HepG2 (cell line): ENCODE data around the gene CTAGE9. TPM values are rescaled to one million over a fixed set of nuclear protein-coding genes. Genes with fewer than 3 reads are reported as not detected.

ENCODE experiments used
- ADNP ChIP-seq: sonication (generic); formaldehyde crosslinking; IDR thresholded peaks from 2 replicates; pipeline ENCODE4 v1.4.0; 2020; ENCODE audit warnings: missing genetic modification reagents
- BCL6 ChIP-seq: IDR thresholded peaks from 2 replicates; pipeline ENCODE4 v1.6.1; 2016; ENCODE audit warnings: missing genetic modification reagents, missing compliant biosample characterization
- FOSL1 ChIP-seq: sonication (generic); formaldehyde crosslinking; IDR thresholded peaks from 2 replicates; pipeline ENCODE4 v1.9.0; 2021; ENCODE audit warnings: missing genetic modification reagents, borderline replicate concordance
- MBD4 ChIP-seq: IDR thresholded peaks from 2 replicates; pipeline ENCODE4 v1.6.1; 2012; ENCODE audit warnings: low read length, inconsistent platforms, borderline replicate concordance
- NKX3-1 ChIP-seq: sonication (generic); formaldehyde crosslinking; IDR thresholded peaks from 2 replicates; pipeline ENCODE4 v1.5.0; 2020; ENCODE audit warnings: missing genetic modification reagents
- RFXANK ChIP-seq: IDR thresholded peaks from 2 replicates; pipeline ENCODE4 v1.6.1; 2016
- RNF2 ChIP-seq: fragments of 450-650 bp; conservative IDR thresholded peaks from 2 replicates; pipeline ENCODE4 v1.6.1; 2016; ENCODE audit warnings: low read depth
- SIN3A ChIP-seq: IDR thresholded peaks from 2 replicates; pipeline ENCODE4 v1.6.1; 2011; ENCODE audit warnings: low read depth, mild to moderate bottlenecking, control low read depth, low read length, borderline replicate concordance
- ZNF143 ChIP-seq: sonication (generic); formaldehyde crosslinking; IDR thresholded peaks from 2 replicates; pipeline ENCODE4 v1.4.0; 2020; ENCODE audit warnings: missing genetic modification reagents
- ZNF33A ChIP-seq: sonication (generic); formaldehyde crosslinking; IDR thresholded peaks from 2 replicates; pipeline ENCODE4 v1.5.1; 2020; ENCODE audit warnings: missing genetic modification reagents, mild to moderate bottlenecking, moderate library complexity, borderline replicate concordance
- ZNF564 ChIP-seq: sonication (generic); formaldehyde crosslinking; IDR thresholded peaks from 2 replicates; pipeline ENCODE4 v1.8.1; 2023; ENCODE audit warnings: mild to moderate bottlenecking, missing genetic modification reagents
- ZNF747 ChIP-seq: sonication (generic); formaldehyde crosslinking; IDR thresholded peaks from 2 replicates; pipeline ENCODE4 v1.8.1; 2023; ENCODE audit warnings: missing genetic modification reagents, mild to moderate bottlenecking, borderline replicate concordance
- polyA plus RNA-seq, 8 experiments: library from polyadenylated mRNA; depleted of rRNA in 3 of 8; stranded (reverse) in 7 of 8; unstranded in 1 of 8; fragments of >200 nt; fragmentation: Illumina TruSeq in 4 of 8; extraction: Trizol in 4 of 8; gene quantifications; 2 replicates each; pipeline versions ENCODE4 v1.2.1 to v1.2.3, GENCODE V29; 2011 to 2016; ENCODE audit warnings: low read depth in 4 of 8, missing spikeins in 1 of 8, mixed read lengths in 1 of 8; ENCODE audit not compliant: insufficient read depth in 1 of 8
- total RNA-seq, 5 experiments: library from RNA; depleted of rRNA; stranded (reverse); fragments of >200 nt; fragmentation: Illumina TruSeq; extraction: Trizol; gene quantifications; 2 replicates each; pipeline ENCODE4 v1.2.3, GENCODE V29; 2016; ENCODE audit warnings: low read depth in 1 of 5
- TF ChIP-seq, protein P1 (sequence below): sonication (generic); formaldehyde crosslinking; IDR thresholded peaks from 2 replicates; pipeline ENCODE4 v1.5.0; 2020; ENCODE audit warnings: mild to moderate bottlenecking, missing genetic modification reagents, borderline replicate concordance
- TF ChIP-seq, protein P2 (sequence below): IDR thresholded peaks from 2 replicates; pipeline ENCODE4 v1.6.1; 2016; ENCODE audit warnings: missing biosample characterization, missing genetic modification reagents, low read depth
- TF ChIP-seq, protein P3 (sequence below): sonication (generic); formaldehyde crosslinking; IDR thresholded peaks from 2 replicates; pipeline ENCODE4 v1.4.0; 2020; ENCODE audit warnings: missing genetic modification reagents
- TF ChIP-seq, protein P4 (sequence below): sonication (generic); formaldehyde crosslinking; IDR thresholded peaks from 2 replicates; pipeline ENCODE4 v1.5.1; 2020; ENCODE audit warnings: mild to moderate bottlenecking, missing genetic modification reagents, borderline replicate concordance

Gene CTAGE9
- total and polyA plus RNA-seq, 2 of the 13 experiments (the other 11 are each of a cell fraction or from before 2014, with no cell fraction given): not detected

DNA sequence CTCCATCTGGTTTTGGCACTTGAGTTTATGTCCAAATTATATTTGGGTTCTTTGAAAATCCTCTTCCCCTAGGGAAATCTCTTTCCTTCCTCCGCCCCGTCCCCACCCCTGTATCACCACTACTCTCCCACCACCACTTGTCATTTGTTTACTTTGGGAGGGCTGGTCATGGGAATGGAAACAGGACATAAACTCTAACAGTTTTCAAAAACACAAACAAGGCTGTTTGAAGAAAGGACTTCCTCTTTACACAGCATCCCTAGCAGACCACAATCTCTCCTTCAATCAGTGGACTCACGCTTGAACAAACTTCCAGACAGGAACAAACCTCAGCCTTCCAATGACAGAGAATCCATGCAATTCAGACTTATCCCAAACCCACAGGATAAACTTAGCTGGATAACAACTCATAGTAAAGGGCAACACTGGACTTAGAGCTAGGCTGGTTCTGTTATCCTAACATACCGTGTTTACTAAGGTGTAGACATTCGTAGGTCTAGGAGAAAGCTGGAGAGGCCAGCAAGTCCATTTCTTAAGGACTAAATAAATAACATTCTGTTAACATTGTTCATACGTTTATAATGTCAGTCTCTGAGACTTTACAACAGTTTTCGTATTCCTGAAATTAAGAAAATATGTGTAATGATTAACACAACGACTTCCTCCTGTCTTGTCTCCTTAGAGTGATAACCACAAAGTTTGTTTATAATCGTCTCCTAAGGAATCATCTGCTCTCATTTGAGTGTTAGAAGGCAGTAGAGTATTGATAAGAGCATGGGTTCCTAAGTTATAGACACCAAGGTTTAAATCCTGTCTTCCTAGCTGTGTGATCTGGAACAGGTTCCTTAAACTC lies 44.1 kb upstream of the CTAGE9 start (continued):
- TF ChIP-seq, protein P1, sequence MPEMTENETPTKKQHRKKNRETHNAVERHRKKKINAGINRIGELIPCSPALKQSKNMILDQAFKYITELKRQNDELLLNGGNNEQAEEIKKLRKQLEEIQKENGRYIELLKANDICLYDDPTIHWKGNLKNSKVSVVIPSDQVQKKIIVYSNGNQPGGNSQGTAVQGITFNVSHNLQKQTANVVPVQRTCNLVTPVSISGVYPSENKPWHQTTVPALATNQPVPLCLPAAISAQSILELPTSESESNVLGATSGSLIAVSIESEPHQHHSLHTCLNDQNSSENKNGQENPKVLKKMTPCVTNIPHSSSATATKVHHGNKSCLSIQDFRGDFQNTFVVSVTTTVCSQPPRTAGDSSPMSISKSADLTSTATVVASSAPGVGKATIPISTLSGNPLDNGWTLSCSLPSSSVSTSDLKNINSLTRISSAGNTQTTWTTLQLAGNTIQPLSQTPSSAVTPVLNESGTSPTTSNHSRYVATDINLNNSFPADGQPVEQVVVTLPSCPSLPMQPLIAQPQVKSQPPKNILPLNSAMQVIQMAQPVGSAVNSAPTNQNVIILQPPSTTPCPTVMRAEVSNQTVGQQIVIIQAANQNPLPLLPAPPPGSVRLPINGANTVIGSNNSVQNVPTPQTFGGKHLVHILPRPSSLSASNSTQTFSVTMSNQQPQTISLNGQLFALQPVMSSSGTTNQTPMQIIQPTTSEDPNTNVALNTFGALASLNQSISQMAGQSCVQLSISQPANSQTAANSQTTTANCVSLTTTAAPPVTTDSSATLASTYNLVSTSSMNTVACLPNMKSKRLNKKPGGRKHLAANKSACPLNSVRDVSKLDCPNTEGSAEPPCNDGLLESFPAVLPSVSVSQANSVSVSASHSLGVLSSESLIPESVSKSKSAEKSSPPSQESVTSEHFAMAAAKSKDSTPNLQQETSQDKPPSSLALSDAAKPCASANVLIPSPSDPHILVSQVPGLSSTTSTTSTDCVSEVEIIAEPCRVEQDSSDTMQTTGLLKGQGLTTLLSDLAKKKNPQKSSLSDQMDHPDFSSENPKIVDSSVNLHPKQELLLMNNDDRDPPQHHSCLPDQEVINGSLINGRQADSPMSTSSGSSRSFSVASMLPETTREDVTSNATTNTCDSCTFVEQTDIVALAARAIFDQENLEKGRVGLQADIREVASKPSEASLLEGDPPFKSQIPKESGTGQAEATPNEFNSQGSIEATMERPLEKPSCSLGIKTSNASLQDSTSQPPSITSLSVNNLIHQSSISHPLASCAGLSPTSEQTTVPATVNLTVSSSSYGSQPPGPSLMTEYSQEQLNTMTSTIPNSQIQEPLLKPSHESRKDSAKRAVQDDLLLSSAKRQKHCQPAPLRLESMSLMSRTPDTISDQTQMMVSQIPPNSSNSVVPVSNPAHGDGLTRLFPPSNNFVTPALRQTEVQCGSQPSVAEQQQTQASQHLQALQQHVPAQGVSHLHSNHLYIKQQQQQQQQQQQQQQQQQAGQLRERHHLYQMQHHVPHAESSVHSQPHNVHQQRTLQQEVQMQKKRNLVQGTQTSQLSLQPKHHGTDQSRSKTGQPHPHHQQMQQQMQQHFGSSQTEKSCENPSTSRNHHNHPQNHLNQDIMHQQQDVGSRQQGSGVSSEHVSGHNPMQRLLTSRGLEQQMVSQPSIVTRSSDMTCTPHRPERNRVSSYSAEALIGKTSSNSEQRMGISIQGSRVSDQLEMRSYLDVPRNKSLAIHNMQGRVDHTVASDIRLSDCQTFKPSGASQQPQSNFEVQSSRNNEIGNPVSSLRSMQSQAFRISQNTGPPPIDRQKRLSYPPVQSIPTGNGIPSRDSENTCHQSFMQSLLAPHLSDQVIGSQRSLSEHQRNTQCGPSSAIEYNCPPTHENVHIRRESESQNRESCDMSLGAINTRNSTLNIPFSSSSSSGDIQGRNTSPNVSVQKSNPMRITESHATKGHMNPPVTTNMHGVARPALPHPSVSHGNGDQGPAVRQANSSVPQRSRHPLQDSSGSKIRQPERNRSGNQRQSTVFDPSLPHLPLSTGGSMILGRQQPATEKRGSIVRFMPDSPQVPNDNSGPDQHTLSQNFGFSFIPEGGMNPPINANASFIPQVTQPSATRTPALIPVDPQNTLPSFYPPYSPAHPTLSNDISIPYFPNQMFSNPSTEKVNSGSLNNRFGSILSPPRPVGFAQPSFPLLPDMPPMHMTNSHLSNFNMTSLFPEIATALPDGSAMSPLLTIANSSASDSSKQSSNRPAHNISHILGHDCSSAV (CRISPR knock-in tag): 0 out of 2 replicates have a peak, but pooled peaks have one; percentile 77
- TF ChIP-seq, protein P2, sequence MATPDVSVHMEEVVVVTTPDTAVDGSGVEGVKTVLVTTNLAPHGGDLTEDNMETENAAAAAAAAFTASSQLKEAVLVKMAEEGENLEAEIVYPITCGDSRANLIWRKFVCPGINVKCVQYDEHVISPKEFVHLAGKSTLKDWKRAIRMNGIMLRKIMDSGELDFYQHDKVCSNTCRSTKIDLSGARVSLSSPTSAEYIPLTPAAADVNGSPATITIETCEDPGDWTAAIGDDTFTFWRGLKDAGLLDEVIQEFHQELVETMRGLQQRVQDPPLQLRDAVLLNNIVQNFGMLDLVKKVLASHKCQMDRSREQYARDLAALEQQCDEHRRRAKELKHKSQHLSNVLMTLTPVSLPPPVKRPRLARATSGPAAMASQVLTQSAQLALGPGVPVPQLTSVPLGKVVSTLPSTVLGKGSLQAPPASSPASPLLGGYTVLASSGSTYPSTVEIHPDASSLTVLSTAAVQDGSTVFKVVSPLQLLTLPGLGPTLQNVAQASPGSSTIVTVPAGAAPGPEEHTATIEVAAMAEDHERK (CRISPR knock-in tag): no peak
- 0 out of 2 replicates have a peak, but pooled peaks have one; percentile 8 for TF ChIP-seq ADNP (CRISPR knock-in tag)
- TF ChIP-seq BCL6 (CRISPR knock-in tag): peak; percentile 84
- peak; percentile 92; the same call in 1 of the 2 replicates for TF ChIP-seq ZNF33A (CRISPR knock-in tag)
- TF ChIP-seq RNF2: no peak
- TF ChIP-seq RFXANK (CRISPR knock-in tag): peak; percentile 82; the same call in 1 of the 2 replicates
- TF ChIP-seq NKX3-1 (CRISPR knock-in tag): peak; percentile 93
- peak; percentile 92 for TF ChIP-seq MBD4
- TF ChIP-seq, protein P3, sequence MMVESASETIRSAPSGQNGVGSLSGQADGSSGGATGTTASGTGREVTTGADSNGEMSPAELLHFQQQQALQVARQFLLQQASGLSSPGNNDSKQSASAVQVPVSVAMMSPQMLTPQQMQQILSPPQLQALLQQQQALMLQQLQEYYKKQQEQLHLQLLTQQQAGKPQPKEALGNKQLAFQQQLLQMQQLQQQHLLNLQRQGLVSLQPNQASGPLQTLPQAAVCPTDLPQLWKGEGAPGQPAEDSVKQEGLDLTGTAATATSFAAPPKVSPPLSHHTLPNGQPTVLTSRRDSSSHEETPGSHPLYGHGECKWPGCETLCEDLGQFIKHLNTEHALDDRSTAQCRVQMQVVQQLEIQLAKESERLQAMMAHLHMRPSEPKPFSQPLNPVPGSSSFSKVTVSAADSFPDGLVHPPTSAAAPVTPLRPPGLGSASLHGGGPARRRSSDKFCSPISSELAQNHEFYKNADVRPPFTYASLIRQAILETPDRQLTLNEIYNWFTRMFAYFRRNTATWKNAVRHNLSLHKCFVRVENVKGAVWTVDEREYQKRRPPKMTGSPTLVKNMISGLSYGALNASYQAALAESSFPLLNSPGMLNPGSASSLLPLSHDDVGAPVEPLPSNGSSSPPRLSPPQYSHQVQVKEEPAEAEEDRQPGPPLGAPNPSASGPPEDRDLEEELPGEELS: peak; percentile 100
- no peak for TF ChIP-seq ZNF143 (CRISPR knock-in tag)
- TF ChIP-seq SIN3A: peak; percentile 72; the same call in 1 of the 2 replicates
- TF ChIP-seq FOSL1 (CRISPR knock-in tag): peak; percentile 76; the same call in 1 of the 2 replicates
- peak; percentile 76; the same call in 1 of the 2 replicates for TF ChIP-seq ZNF747 (CRISPR knock-in tag)
- TF ChIP-seq, protein P4, sequence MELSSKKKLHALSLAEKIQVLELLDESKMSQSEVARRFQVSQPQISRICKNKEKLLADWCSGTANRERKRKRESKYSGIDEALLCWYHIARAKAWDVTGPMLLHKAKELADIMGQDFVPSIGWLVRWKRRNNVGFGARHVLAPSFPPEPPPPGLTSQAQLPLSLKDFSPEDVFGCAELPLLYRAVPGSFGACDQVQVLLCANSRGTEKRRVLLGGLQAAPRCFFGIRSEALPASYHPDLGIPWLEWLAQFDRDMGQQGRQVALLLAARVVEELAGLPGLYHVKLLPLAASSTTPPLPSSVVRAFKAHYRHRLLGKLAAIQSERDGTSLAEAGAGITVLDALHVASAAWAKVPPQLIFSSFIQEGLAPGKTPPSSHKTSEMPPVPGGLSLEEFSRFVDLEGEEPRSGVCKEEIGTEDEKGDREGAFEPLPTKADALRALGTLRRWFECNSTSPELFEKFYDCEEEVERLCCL (CRISPR knock-in tag): no peak; the same call in 1 of the 2 replicates
- no peak for TF ChIP-seq ZNF564 (CRISPR knock-in tag)
